GM12873 (cell line): ENCODE measurements around the gene PRRT3.

Source experiments
- TF ChIP-seq, protein P1 (sequence below): IDR thresholded peaks from 2 replicates; pipeline ENCODE4 v1.5.1; 2012; ENCODE audit warnings: low read depth, mild to moderate bottlenecking, moderate library complexity, low read length, control low read depth; ENCODE audit not compliant: insufficient read depth; ENCODE audit errors: missing control alignments

PRRT3 gene

DNA sequence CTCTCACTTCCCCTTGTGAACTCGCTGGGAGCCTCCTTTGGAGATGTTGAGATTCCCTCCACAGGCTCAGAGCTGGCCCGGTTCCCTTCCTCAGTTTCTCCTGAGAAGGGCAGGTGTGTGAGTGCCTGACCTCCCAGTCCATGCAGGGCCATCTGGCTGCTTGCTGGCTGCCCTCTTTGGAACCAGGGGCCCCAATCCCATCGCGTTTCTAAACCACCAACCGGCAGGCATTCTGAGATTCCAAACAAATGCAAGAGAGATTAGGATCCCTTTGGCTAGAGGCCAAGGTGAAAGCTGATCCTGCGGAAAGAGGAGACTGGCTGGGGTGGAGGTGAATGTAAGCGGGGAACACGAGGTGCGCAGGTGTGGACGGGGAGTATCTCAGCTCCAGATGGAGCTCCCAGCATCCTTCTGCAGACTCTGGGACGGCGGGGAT, 2.9 kb upstream of the PRRT3 start:
- TF ChIP-seq, protein P1, sequence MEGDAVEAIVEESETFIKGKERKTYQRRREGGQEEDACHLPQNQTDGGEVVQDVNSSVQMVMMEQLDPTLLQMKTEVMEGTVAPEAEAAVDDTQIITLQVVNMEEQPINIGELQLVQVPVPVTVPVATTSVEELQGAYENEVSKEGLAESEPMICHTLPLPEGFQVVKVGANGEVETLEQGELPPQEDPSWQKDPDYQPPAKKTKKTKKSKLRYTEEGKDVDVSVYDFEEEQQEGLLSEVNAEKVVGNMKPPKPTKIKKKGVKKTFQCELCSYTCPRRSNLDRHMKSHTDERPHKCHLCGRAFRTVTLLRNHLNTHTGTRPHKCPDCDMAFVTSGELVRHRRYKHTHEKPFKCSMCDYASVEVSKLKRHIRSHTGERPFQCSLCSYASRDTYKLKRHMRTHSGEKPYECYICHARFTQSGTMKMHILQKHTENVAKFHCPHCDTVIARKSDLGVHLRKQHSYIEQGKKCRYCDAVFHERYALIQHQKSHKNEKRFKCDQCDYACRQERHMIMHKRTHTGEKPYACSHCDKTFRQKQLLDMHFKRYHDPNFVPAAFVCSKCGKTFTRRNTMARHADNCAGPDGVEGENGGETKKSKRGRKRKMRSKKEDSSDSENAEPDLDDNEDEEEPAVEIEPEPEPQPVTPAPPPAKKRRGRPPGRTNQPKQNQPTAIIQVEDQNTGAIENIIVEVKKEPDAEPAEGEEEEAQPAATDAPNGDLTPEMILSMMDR, result no peak

DNA sequence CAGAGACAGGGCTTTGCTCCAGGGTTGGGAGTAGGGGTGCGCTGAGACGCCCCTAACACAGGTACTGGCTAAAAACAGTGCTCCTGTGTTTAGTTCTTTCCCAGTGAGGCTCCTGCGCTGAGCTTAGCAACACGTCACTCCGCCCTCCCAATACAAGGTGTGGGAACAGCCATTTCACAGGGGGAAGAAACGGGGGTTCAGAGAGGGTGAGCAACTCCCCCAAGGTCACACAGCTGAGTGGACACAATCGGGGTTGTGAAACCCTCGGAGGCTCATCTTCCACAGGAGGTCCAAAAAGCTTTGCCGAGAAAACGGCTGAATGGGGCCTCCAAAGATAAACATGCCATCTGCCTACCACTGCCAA, 628 bp downstream of the PRRT3 start:
- TF ChIP-seq, protein P1, result no peak

DNA sequence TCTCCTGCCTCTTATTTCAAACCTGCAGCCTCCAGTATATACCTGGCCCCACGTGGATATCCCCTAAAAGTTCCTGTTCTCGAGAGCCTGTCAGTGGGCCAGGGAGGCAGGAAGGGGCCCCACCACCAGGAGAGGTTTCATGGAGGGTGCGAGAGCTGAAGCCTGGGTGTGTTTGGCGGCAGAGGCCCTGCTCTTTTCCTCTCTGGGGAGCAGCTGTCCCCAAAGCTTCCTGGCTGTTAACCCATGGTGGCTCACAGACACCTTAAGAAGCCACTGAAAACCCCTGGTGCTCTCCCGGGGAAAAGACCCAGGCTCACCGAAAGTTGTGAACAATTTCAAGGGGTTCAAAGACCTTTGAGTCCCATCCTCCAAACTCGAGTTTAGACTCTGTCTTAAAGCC, 1.1 kb downstream of the PRRT3 start:
- TF ChIP-seq, protein P1, result no peak

DNA sequence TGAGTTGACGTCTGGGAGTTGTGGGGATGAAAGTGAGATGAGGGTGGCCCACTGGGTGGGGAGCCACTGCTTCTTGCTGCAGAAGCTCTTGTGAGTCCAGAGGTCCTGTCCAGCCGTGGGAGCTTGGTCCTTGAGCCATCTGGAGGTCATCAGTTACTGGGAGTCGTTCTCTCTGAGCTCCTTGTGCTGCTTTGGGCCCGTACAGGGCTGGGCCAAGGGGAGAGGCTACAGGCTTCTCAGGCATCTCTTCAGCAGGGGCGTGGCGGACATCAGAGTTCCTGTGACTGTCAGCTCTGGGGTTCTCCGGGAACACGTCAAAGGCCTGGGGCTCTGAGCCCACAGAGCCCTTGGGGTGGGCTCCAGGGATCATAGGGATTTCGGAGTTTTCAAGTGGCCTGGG, 2.6 kb downstream of the PRRT3 start:
- TF ChIP-seq, protein P1, result no peak

DNA sequence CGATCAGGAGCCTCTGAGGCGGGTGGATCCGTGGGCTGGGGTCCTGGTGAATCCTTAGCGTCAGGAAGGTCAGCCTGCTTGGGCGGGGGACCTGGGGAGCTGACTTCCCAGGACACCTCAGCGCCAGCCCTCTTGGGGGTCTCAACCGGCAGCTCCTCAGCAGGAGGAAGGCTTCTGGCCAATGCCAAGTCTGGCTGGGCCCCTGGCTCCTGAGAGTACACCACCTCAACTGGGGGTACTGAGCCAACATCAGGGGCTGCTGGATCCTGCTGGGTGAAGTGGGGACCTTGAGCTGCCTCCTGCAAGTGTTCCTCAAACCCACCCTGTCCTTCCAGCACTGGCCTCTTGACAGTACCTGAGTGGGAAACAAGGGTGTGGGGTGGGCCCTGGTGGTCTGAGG, 3.1 kb downstream of the PRRT3 start:
- TF ChIP-seq, protein P1, result no peak

DNA sequence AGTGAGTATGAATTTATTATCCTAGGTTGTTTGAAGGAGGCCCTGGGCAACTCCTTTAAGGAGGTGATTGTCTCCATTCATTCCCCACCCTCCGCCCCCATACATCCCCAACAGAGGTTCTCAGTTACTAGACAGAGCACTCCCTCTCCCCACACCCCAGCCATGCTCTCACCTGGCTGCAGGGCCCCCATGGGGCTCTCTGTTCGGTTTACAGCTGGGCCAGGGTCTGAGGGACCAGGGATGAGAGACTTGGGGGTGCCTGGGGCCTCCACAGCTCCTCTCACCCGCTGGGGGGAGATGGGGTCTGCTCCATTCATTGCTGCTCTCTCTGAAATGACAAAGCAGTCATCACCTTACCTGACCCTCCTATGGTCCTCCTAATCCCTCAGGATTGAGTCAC, 3.6 kb downstream of the PRRT3 start:
- TF ChIP-seq, protein P1, result no peak

DNA sequence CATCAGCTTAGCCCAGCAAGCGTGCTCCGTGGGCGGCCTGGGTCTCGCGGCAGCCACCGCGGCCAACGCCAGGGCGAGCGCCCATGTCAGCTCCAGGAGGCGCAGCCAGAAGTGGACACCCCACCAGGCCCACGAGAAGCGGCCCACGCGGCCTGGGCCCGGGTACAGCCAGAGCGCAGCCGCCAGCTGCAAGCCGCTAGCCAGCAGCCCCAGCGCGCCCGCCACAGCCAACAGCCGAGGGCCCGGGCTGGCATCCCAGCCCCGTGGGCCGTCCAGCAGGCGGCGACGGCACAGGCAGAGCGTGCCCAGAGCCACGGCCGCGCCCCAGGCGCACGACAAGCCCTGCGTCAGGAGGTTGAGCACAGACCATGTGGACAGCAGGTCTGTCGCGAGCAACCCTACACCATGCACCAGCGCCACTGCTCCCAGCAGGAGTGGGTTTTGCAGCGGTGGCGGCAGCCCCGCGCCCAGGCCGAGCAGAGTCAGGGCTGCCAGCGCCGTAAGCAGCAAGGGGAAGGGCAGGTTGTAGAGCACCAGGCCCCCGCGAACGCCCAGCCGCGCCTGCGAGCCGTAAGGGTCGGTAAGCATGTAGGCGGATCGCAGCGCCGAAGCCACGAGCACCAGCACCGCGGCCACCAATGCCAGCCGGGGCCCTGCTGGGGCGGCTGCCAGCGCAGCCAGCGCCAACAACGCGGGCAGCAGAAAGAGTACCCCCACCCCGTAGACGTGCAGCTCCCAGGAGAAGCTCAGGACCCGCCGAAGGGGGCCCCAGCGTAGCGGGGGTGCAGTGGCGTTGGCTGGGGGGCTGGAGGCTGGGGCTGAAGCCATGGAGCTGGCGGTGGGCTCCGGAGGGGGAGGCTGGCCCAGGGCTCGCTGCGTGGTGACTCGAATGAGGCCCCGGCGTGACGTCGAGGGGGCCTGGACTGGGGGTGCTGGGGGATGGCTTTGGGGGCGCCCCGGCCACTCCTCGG, 4.9 kb downstream of the PRRT3 start:
- TF ChIP-seq, protein P1, result no peak
